Cardiac fibroblast (primary cell): Measurements from ENCODE around the gene MAGI2.

ENCODE experiments used
- DNase-seq, 2 donors: peaks; one replicate each; pipeline versions ENCODE4 v3.0.0 to v3.0.0-alpha.2; 2010; ENCODE audit warnings: low read depth in 2 of 2
- H3K4me3 ChIP-seq, 2 donors: replicated peaks in 1 of 2; 1 replicate in 1 of 2; 2 replicates in 1 of 2; pipeline ENCODE4 v1.5.1; 2011; ENCODE audit warnings: low read depth in 2 of 2, low read length in 2 of 2, mild to moderate bottlenecking in 2 of 2, moderate library complexity in 1 of 2
- TF ChIP-seq, protein P1 (sequence below): IDR thresholded peaks from one replicate; pipeline ENCODE4 v1.5.1; 2011; ENCODE audit warnings: low read depth, mild to moderate bottlenecking, low read length, inconsistent platforms

MAGI2 gene

DNA sequence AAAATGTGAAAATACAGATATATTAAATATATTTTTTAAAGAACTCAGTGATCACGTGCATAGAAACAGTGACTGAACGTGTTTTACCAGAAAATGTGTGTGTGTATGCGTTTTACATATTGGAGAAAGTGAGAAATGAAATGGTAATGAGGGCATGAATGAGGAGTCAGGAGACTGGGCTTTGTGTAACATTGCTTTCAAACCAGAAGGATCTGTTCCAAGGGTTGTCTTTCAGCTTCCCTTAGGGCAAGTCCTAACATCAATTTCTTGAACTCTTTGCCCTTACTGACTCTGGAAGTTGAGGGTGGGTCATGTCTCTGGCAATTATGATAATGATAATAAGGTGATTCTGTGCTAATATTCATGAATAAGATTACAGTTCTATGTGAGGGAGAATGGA is 1097.6 kb downstream of the MAGI2 start:
- TF ChIP-seq, protein P1, sequence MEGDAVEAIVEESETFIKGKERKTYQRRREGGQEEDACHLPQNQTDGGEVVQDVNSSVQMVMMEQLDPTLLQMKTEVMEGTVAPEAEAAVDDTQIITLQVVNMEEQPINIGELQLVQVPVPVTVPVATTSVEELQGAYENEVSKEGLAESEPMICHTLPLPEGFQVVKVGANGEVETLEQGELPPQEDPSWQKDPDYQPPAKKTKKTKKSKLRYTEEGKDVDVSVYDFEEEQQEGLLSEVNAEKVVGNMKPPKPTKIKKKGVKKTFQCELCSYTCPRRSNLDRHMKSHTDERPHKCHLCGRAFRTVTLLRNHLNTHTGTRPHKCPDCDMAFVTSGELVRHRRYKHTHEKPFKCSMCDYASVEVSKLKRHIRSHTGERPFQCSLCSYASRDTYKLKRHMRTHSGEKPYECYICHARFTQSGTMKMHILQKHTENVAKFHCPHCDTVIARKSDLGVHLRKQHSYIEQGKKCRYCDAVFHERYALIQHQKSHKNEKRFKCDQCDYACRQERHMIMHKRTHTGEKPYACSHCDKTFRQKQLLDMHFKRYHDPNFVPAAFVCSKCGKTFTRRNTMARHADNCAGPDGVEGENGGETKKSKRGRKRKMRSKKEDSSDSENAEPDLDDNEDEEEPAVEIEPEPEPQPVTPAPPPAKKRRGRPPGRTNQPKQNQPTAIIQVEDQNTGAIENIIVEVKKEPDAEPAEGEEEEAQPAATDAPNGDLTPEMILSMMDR, result no peak
- H3K4me3 ChIP-seq, result no peak overlapping the region
- DNase-seq, result no peak

DNA sequence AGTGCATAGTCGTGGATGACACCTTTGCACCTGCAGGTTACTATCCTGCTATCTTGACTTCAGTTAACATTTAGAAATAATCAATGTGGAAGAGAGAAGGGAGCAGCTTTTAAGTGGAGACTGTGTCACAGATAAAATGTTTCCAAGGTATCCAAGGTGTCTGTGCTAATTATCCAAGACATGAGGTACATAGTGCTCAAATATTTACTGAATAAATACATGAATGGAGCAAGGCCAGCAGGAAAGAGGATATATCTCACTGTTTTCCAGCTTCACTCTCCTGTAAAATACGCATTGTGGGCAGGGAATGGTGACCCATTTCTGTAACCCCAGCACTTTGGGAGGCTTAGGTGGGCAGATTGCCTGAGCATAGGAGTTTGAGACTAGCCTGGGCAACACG is 1102.5 kb downstream of the MAGI2 start:
- TF ChIP-seq, protein P1, result no peak
- H3K4me3 ChIP-seq, result no peak overlapping the region
- DNase-seq, result no peak

DNA sequence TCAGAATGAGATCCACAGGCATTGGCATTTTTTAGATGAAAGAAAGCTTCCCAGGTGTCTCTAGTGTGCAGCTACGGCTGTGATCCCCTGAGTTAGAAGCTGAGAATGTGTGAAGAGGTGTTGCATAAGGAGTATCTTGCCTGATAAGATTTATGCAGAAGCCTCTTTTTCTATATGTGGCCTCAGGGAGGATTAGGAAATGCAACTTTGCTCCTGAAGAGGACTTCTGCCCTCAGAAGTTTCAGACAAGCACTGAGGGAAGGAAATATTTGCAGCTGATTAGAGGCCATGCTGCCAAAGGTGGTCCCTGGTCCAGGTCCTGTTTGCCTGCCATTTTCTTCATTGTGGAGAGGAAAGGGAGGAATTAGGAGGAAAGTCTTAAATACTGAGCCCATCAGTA is 1103.1 kb downstream of the MAGI2 start:
- TF ChIP-seq, protein P1, result no peak
- no peak overlapping the region for H3K4me3 ChIP-seq
- DNase-seq, result no peak

DNA sequence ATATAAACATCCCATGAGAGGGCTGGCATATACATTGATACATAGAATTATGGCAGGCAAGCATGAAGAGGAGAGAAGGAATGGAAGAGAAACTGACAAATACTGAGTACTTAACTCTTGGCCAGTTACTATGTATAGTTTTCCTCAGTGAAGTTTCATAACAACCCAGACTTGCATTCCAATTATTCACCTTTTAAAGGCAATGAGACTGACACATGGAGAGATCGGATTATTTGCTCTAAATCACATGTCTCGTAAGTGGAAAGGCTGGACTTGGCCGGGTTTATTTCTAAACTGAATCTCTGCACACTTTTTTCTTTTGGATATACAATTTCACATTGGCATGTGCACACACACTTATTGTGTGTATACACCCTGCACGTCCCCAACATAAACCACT is 1106.6 kb downstream of the MAGI2 start:
- TF ChIP-seq, protein P1, result no peak
- H3K4me3 ChIP-seq, result no peak overlapping the region
- no peak for DNase-seq

GRCh38 chr7:78345979-78346378 is 1107.5 kb downstream of the MAGI2 start:
- no peak for DNase-seq
- TF ChIP-seq, protein P1, result no peak
- no peak overlapping the region for H3K4me3 ChIP-seq

GRCh38 chr7:78345293-78345911 is 1108.1 kb downstream of the MAGI2 start:
- TF ChIP-seq, protein P1, result no peak
- no peak overlapping the region for H3K4me3 ChIP-seq
- no peak for DNase-seq

GRCh38 chr7:78334426-78334825 is 1119.0 kb downstream of the MAGI2 start:
- DNase-seq, result no peak
- TF ChIP-seq, protein P1, result no peak
- no peak overlapping the region for H3K4me3 ChIP-seq
